HepG2 (cell line): ENCODE results near the gene ARL3. TPM values are rescaled to one million over a fixed set of nuclear protein-coding genes. Genes with fewer than 3 reads are reported as not detected.
"Not testable (repeated sequence)": the region's sequence is repeated elsewhere in the genome, so short reads cannot be mapped to it uniquely, and the experiment has no call there.

ENCODE experiments used
- ATAC-seq: fragments of 200-7000 bp; cut with Tn5 transposase; 3 replicates; pipeline ENCODE4 v1.9.1; 2020; ENCODE audit warnings: mild to moderate bottlenecking, moderate library complexity
- BruUV-seq: library from RNA; stranded (reverse); fragments of 400-500 nt; replicated peaks from 2 replicates; lab custom pipeline; 2021; lab: Mats Ljungman, UMichigan
- CTCF ChIA-PET: fragments of 300-600 bp; formaldehyde crosslinking; extraction: SDS; loops from one replicate; lab custom pipeline; 2021; ENCODE audit warnings: low total read pairs, inconsistent platforms, low intra/inter-chr PET ratio; lab: Yijun Ruan, JAX
- POLR2A ChIA-PET: fragments of 350-600 bp; sonication (Branson Sonifier 250); formaldehyde crosslinking; loops from one replicate; lab custom pipeline; 2020; ENCODE audit warnings: antibody characterized with exemption, inconsistent platforms; lab: Yijun Ruan, JAX
- DNase-seq: peaks from one replicate; pipeline ENCODE4 v3.0.0-alpha.2; 2015; ENCODE audit warnings: low spot score
- FAIRE-seq: peaks from 3 replicates; lab custom pipeline; 2011; peaks lifted over from hg19 to GRCh38; lab: Jason Lieb, UNC
- H2AFZ ChIP-seq: one replicate; pipeline ENCODE4 v1.6.1; 2011; ENCODE audit warnings: low read length, inconsistent platforms
- H3K27ac ChIP-seq: fragments of 300-600 bp; 3 replicates; pipeline ENCODE4 v1.8.0; 2011; ENCODE audit warnings: mixed run types, mild to moderate bottlenecking, mixed read lengths, low read length, inconsistent platforms; ENCODE audit not compliant: insufficient read depth; ENCODE audit errors: extremely low read length
- H3K27me3 ChIP-seq, 2 experiments: fragments of 200-600 bp in 1 of 2; 2 replicates in 1 of 2; 3 replicates in 1 of 2; pipeline versions ENCODE4 v1.6.0 to v1.8.0; 2011; ENCODE audit warnings: low read length in 2 of 2, mild to moderate bottlenecking in 2 of 2, moderate library complexity in 2 of 2, inconsistent platforms in 1 of 2; ENCODE audit not compliant: insufficient read depth in 2 of 2, control insufficient read depth in 1 of 2
- H3K36me3 ChIP-seq, 2 experiments: fragments of 200-600 bp in 1 of 2; replicated peaks in 1 of 2; 2 replicates in 1 of 2; 3 replicates in 1 of 2; pipeline versions ENCODE4 v1.5.1 to v1.8.0; 2011; ENCODE audit warnings: low read length in 2 of 2, inconsistent platforms in 1 of 2; ENCODE audit not compliant: insufficient read depth in 2 of 2, control insufficient read depth in 1 of 2
- H3K4me1 ChIP-seq: 2 replicates; pipeline ENCODE4 v1.5.1; 2012; ENCODE audit warnings: low read length, inconsistent platforms; ENCODE audit not compliant: insufficient read depth
- H3K4me2 ChIP-seq: 2 replicates; pipeline ENCODE4 v1.6.0; 2011; ENCODE audit warnings: low read depth, low read length, inconsistent platforms
- H3K4me3 ChIP-seq, 3 experiments: fragments of 200-600 bp in 1 of 3; sonication (generic), shearing (Covaris generic) in 1 of 3; replicated peaks in 1 of 3; 2 replicates each; pipeline ENCODE4 v1.5.1; 2011 to 2016; ENCODE audit warnings: low read length in 3 of 3, inconsistent platforms in 2 of 3, low read depth in 2 of 3, mild to moderate bottlenecking in 2 of 3, control low read depth in 1 of 3, mixed read lengths in 1 of 3; ENCODE audit not compliant: insufficient read depth in 1 of 3
- H3K79me2 ChIP-seq: one replicate; pipeline ENCODE4 v1.6.1; 2011; ENCODE audit warnings: low read length, inconsistent platforms; ENCODE audit not compliant: insufficient read depth
- H3K9ac ChIP-seq: 2 replicates; pipeline ENCODE4 v1.6.0; 2011; ENCODE audit warnings: mild to moderate bottlenecking, low read depth, low read length, inconsistent platforms; ENCODE audit not compliant: insufficient read depth
- H3K9me3 ChIP-seq: 2 replicates; pipeline ENCODE4 v1.5.1; 2012; ENCODE audit warnings: mild to moderate bottlenecking, low read length
- H4K20me1 ChIP-seq: 2 replicates; pipeline ENCODE4 v1.6.0; 2011; ENCODE audit warnings: inconsistent platforms, mild to moderate bottlenecking, low read length, moderate library complexity; ENCODE audit not compliant: insufficient read depth
- ARNT2 ChIP-seq: sonication (generic); formaldehyde crosslinking; IDR thresholded peaks from 2 replicates; pipeline ENCODE4 v1.8.0; 2022; ENCODE audit warnings: mild to moderate bottlenecking, low read depth, missing genetic modification reagents, moderate library complexity
- ESRRA ChIP-seq: sonication (generic); formaldehyde crosslinking; IDR thresholded peaks from 2 replicates; pipeline ENCODE4 v1.5.1; 2020; ENCODE audit warnings: mild to moderate bottlenecking, low read depth, missing genetic modification reagents
- GTF2F1 ChIP-seq: fragments of 150-350 bp; IDR thresholded peaks from 2 replicates; pipeline ENCODE4 v1.6.1; 2014; ENCODE audit warnings: low read length
- KLF6 ChIP-seq: IDR thresholded peaks from 2 replicates; pipeline ENCODE4 v1.8.0; 2016; ENCODE audit warnings: missing biosample characterization, missing genetic modification reagents
- SNAI1 ChIP-seq: sonication (generic); formaldehyde crosslinking; IDR thresholded peaks from 2 replicates; pipeline ENCODE4 v1.5.0; 2020; ENCODE audit warnings: mild to moderate bottlenecking, missing genetic modification reagents, borderline replicate concordance
- ZNF121 ChIP-seq: sonication (generic); formaldehyde crosslinking; IDR thresholded peaks from 2 replicates; pipeline ENCODE4 v1.5.0; 2020; ENCODE audit warnings: mild to moderate bottlenecking, missing genetic modification reagents
- ZNF704 ChIP-seq: sonication (generic); formaldehyde crosslinking; IDR thresholded peaks from 2 replicates; pipeline ENCODE4 v1.8.1; 2023; ENCODE audit warnings: mild to moderate bottlenecking, inconsistent platforms, moderate library complexity, missing genetic modification reagents, borderline replicate concordance
- ZNF770 ChIP-seq: sonication (generic); formaldehyde crosslinking; IDR thresholded peaks from 2 replicates; pipeline ENCODE4 v1.5.0; 2020; ENCODE audit warnings: mild to moderate bottlenecking, missing genetic modification reagents
- WGBS: methylation state at CpG from one replicate; pipeline ENCODE4 v1.1.6; 2017; ENCODE audit warnings: low lambda C conversion rate; 5-methylcytosine and 5-hydroxymethylcytosine counted together
- in situ Hi-C: cut with HindIII; loops from 2 replicates; pipeline ENCODE4 v1.10.0; 2017; ENCODE audit warnings: low pct_unique_long_range_greater_than_20kb; ENCODE audit not compliant: extremely low pct_ligation_motif_present
- intact Hi-C: fragments of 100-400 bp; cut with micrococcal nuclease; formaldehyde crosslinking; loops from one replicate; pipeline ENCODE4 v1.10.0; 2022; ENCODE audit not compliant: unreplicated experiment
- polyA plus RNA-seq, 8 experiments: library from polyadenylated mRNA; depleted of rRNA in 3 of 8; stranded (reverse) in 7 of 8; unstranded in 1 of 8; fragments of >200 nt; fragmentation: Illumina TruSeq in 4 of 8; extraction: Trizol in 4 of 8; gene quantifications; 2 replicates each; pipeline versions ENCODE4 v1.2.1 to v1.2.3, GENCODE V29; 2011 to 2016; ENCODE audit warnings: low read depth in 4 of 8, missing spikeins in 1 of 8, mixed read lengths in 1 of 8; ENCODE audit not compliant: insufficient read depth in 1 of 8
- total RNA-seq, 5 experiments: library from RNA; depleted of rRNA; stranded (reverse); fragments of >200 nt; fragmentation: Illumina TruSeq; extraction: Trizol; gene quantifications; 2 replicates each; pipeline ENCODE4 v1.2.3, GENCODE V29; 2016; ENCODE audit warnings: low read depth in 1 of 5
- TF ChIP-seq, protein P1 (sequence below): sonication (generic); formaldehyde crosslinking; conservative IDR thresholded peaks from 2 replicates; pipeline ENCODE4 v1.8.0; 2022; ENCODE audit warnings: missing genetic modification reagents

ARL3 gene
- total and polyA plus RNA-seq, 2 of the 13 experiments (the other 11 are each of a cell fraction or from before 2014, with no cell fraction given), result 5.2 to 6.6 TPM

DNA sequence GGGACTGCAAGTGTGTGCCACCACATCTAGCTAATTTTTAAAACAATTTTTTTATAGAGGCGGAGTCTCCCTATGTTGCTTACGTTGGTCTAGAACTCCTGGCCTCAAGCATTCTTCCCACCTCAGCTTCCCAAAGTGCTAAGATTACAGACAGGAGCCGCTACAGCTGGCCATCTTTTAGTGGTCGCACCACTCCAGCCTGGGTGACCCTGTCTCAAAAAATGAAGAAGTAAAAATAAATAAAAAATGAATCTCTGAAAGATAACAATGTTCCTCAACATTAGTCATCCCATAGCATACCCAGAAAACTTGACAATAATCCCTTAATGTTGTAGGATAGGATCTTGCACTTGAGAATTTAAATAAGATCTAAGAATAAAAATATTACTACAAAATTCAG lies 47.8 kb upstream of the ARL3 start (continued):
- TF ChIP-seq, protein P1, sequence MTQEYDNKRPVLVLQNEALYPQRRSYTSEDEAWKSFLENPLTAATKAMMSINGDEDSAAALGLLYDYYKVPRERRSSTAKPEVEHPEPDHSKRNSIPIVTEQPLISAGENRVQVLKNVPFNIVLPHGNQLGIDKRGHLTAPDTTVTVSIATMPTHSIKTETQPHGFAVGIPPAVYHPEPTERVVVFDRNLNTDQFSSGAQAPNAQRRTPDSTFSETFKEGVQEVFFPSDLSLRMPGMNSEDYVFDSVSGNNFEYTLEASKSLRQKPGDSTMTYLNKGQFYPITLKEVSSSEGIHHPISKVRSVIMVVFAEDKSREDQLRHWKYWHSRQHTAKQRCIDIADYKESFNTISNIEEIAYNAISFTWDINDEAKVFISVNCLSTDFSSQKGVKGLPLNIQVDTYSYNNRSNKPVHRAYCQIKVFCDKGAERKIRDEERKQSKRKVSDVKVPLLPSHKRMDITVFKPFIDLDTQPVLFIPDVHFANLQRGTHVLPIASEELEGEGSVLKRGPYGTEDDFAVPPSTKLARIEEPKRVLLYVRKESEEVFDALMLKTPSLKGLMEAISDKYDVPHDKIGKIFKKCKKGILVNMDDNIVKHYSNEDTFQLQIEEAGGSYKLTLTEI (CRISPR knock-in tag), result no peak
- TF ChIP-seq SNAI1 (no peak), GTF2F1 (no peak), ARNT2 (no peak)

- H3K27ac ChIP-seq, result no peak overlapping the region
- ATAC-seq (no peak), DNase-seq (no peak), FAIRE-seq (no peak)
- no peaks in the 10 kb centered on the region for H3K9me3 ChIP-seq
- H3K27me3 ChIP-seq, result no peaks in the 10 kb centered on the region
- 92% methylated on average over 3 of the region's 3 CpGs for WGBS
- H3K9ac ChIP-seq, result no peak overlapping the region
- peaks cover 20% of the 10 kb centered on the region for H3K4me1 ChIP-seq
- no peak overlapping the region for H3K4me3 ChIP-seq
- no peak overlapping the region for H3K4me2 ChIP-seq
- ChIA-PET CTCF (no interaction called here), POLR2A (no interaction called here)
- H3K79me2 ChIP-seq, result peaks cover 4% of the 10 kb centered on the region
- BruUV-seq, result no TSS peak
- in situ Hi-C loops, result no loop called here
- intact Hi-C loops, result no loop called here
- no peaks in the 10 kb centered on the region for H4K20me1 ChIP-seq
- no peaks in the 10 kb centered on the region for H3K36me3 ChIP-seq
- 0 out of 2 replicates have a peak, but pooled peaks have one; percentile 16 for TF ChIP-seq ZNF770 (CRISPR knock-in tag)
- no peak for TF ChIP-seq ESRRA (CRISPR knock-in tag)
- TF ChIP-seq ZNF704 (CRISPR knock-in tag), result no peak
- no peak for TF ChIP-seq KLF6 (CRISPR knock-in tag)
- no peak for TF ChIP-seq ZNF121 (CRISPR knock-in tag)
- TF ChIP-seq, all 625 proteins: peak for 1
- H2AFZ ChIP-seq, result no peak overlapping the region
Measured at GRCh38 chr10:102759497-102760210, 45.5 kb upstream of the ARL3 start.

GRCh38 chr10:102758933-102759262 lies 44.7 kb upstream of the ARL3 start:
- POLR2A ChIA-PET, H4K20me1 ChIP-seq, H3K36me3 ChIP-seq, FAIRE-seq, H2AFZ ChIP-seq, H3K27me3 ChIP-seq, intact Hi-C loops, ATAC-seq, DNase-seq, BruUV-seq, in situ Hi-C loops, H3K4me3 ChIP-seq, H3K4me2 ChIP-seq, H3K9ac ChIP-seq, CTCF ChIA-PET, H3K27ac ChIP-seq, H3K9me3 ChIP-seq, H3K79me2 ChIP-seq: not testable (repeated sequence)
- WGBS, result 90% methylated on average over 12 of the region's 12 CpGs
- H3K4me1 ChIP-seq, result peaks cover 20% of the 10 kb centered on the region
